NAMALWA (cell line): ENCODE data around the gene FBXO31.
"Not testable (repeated sequence)": the region's sequence is repeated elsewhere in the genome, so short reads cannot be mapped to it uniquely, and the experiment has no call there.

Experiments
- DNase-seq: peaks from one replicate; pipeline ENCODE4 v3.0.0-alpha.2; 2015; ENCODE audit warnings: low spot score

Gene FBXO31

GRCh38 chr16:87384875-87385167 lies 1.2 kb upstream of the FBXO31 start:
- DNase-seq = not testable (repeated sequence)

- peak; percentile 44 for DNase-seq
Observed at GRCh38 chr16:87384162-87384874, 742 bp upstream of the FBXO31 start.

GRCh38 chr16:87382023-87382785 lies 1.4 kb downstream of the FBXO31 start:
- no peak for DNase-seq

GRCh38 chr16:87380881-87381280 lies 2.7 kb downstream of the FBXO31 start:
- DNase-seq = no peak

GRCh38 chr16:87380403-87380802 lies 3.2 kb downstream of the FBXO31 start:
- DNase-seq = no peak

GRCh38 chr16:87379312-87379752 lies 4.2 kb downstream of the FBXO31 start:
- DNase-seq = not testable (repeated sequence)

GRCh38 chr16:87376660-87377059 lies 6.9 kb downstream of the FBXO31 start:
- DNase-seq = no peak

GRCh38 chr16:87375426-87376135 lies 8.0 kb downstream of the FBXO31 start:
- DNase-seq = no peak

GRCh38 chr16:87374313-87374712 lies 9.3 kb downstream of the FBXO31 start:
- no peak for DNase-seq

GRCh38 chr16:87372305-87372704 lies 11.3 kb downstream of the FBXO31 start:
- DNase-seq = no peak

- DNase-seq = no peak
Observed at GRCh38 chr16:87371261-87371866, 12.2 kb downstream of the FBXO31 start.

- no peak for DNase-seq
Observed at GRCh38 chr16:87369796-87370719, 13.5 kb downstream of the FBXO31 start.

- DNase-seq = no peak
Observed at GRCh38 chr16:87369117-87369765, 14.3 kb downstream of the FBXO31 start.

- peak; percentile 47 for DNase-seq
Observed at GRCh38 chr16:87368029-87368770, 15.4 kb downstream of the FBXO31 start.

GRCh38 chr16:87367529-87367928 lies 16.0 kb downstream of the FBXO31 start:
- no peak for DNase-seq

GRCh38 chr16:87366930-87367329 lies 16.6 kb downstream of the FBXO31 start:
- DNase-seq = no peak

GRCh38 chr16:87366288-87366687 lies 17.3 kb downstream of the FBXO31 start:
- no peak for DNase-seq

- no peak for DNase-seq
Observed at GRCh38 chr16:87365021-87365713, 18.4 kb downstream of the FBXO31 start.

GRCh38 chr16:87363771-87364455 lies 19.7 kb downstream of the FBXO31 start:
- no peak for DNase-seq
